Gastroesophageal sphincter (tissue), 3 donors: ENCODE results near the gene SORCS1.

Experiments
- CTCF ChIP-seq, 4 experiments: fragments of 200-600 bp in 2 of 4; fragments of 450-650 bp in 2 of 4; sonication (generic) in 1 of 4; IDR thresholded peaks; one replicate each; pipeline ENCODE4 v1.5.1; 2017 to 2019; ENCODE audit warnings: antibody characterized with exemption in 4 of 4, mild to moderate bottlenecking in 2 of 4, moderate library complexity in 2 of 4
- POLR2A ChIP-seq, 2 donors: fragments of 450-650 bp; IDR thresholded peaks; one replicate each; pipeline ENCODE4 v1.6.1; 2017; ENCODE audit warnings: antibody characterized with exemption in 2 of 2, mild to moderate bottlenecking in 2 of 2, moderate library complexity in 1 of 2

GRCh38 chr10:107010531-107010930 is 154.0 kb downstream of the SORCS1 start:
- TF ChIP-seq CTCF (IDR thresholded peaks at IDR 0.05) (no peak), POLR2A (IDR thresholded peaks at IDR 0.05) (no peak)
